DND-41 (cell line): ENCODE measurements around the gene INPP5A.

Experiments used
- CTCF ChIP-seq: IDR thresholded peaks from 2 replicates; pipeline ENCODE4 v1.5.1; 2012; ENCODE audit warnings: borderline replicate concordance, low read length, moderate library complexity, mild to moderate bottlenecking; ENCODE audit not compliant: poor library complexity, severe bottlenecking; ENCODE audit errors: extremely low read depth
- EZH2 ChIP-seq: IDR thresholded peaks from 3 replicates; pipeline ENCODE4 v1.6.1; 2012; ENCODE audit warnings: borderline replicate concordance, low read depth, mild to moderate bottlenecking, moderate library complexity, low read length, inconsistent platforms; ENCODE audit not compliant: severe bottlenecking

DNA sequence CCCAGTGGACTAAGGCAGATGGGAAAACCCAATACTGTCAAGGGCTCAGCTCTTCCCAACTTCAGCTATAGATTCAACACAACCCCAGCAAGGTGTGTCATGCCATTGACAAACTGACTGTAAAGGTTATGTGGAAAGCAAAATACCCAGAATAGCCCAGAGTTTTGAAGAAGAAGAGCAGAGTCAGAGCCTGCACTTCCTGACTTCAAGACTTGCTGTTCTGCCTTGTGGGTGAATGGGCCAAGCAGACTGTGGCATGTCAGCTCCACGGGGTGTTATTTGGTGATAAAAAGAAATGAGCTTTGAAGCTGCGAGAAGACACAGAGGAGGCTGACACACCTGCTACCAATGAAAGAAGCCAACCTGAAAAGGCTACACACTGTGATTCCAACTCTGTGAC lies 158.6 kb downstream of the INPP5A start:
- TF ChIP-seq CTCF (no peak), EZH2 (no peak)
